ENCODE results near the gene SPAAR.
A peak's percentile ranks its signal among the peaks of the same experiment; 100 is the strongest.

SPAAR gene

GRCh38 chr9:35905051-35905781 lies 4.1 kb upstream of the SPAAR start:
- ATAC-seq = peak; percentile 44
- TF ChIP-seq GLIS3 (CRISPR knock-in tag; IDR thresholded peaks at IDR 0.05) (no peak), ZFP3 (CRISPR knock-in tag; IDR thresholded peaks at IDR 0.05) (no peak), CREB5 (CRISPR knock-in tag; IDR thresholded peaks at IDR 0.05; ENCODE audit: low read depth) (no peak), ZFP30 (CRISPR knock-in tag; IDR thresholded peaks at IDR 0.05) (no peak), ARNTL (CRISPR knock-in tag; IDR thresholded peaks at IDR 0.05; ENCODE audit: borderline replicate concordance, low read depth) (no peak), RARB (CRISPR knock-in tag; IDR thresholded peaks at IDR 0.05) (no peak), ISL1 (CRISPR knock-in tag; IDR thresholded peaks at IDR 0.05) (no peak), TCF4 (CRISPR knock-in tag; IDR thresholded peaks at IDR 0.05; ENCODE audit: borderline replicate concordance) (no peak), ESRRG (CRISPR knock-in tag; IDR thresholded peaks at IDR 0.05) (no peak), TSHZ2 (CRISPR knock-in tag; IDR thresholded peaks at IDR 0.05) (no peak), TOX (CRISPR knock-in tag; IDR thresholded peaks at IDR 0.05; ENCODE audit: borderline replicate concordance) (no peak), BACH2 (CRISPR knock-in tag; IDR thresholded peaks at IDR 0.05; ENCODE audit: borderline replicate concordance) (no peak), ZNF565 (CRISPR knock-in tag; conservative IDR thresholded peaks at IDR 0.05; ENCODE audit: low read depth) (no peak)

GRCh38 chr9:35905912-35906679 lies 3.2 kb upstream of the SPAAR start, which contains the start of gene HRCT1:
HRCT1 (plus strand) TSS chr9:35906202; CDS start chr9:35906288, 86 bp downstream.
- TF ChIP-seq SNAI2 (CRISPR knock-in tag; IDR thresholded peaks at IDR 0.05) = peak; percentile 27; the same call in 1 of the 2 replicates
- TF ChIP-seq ZFP3 (CRISPR knock-in tag; IDR thresholded peaks at IDR 0.05) = peak; percentile 75
- TF ChIP-seq RARB (CRISPR knock-in tag; IDR thresholded peaks at IDR 0.05) = no peak

GRCh38 chr9:35906923-35907699 lies 2.2 kb upstream of the SPAAR start:
- peak; percentile 26 for ATAC-seq

More at GRCh38 chr9:35905912-35906679, 3.2 kb upstream of the SPAAR start, which contains the start of gene HRCT1:
- peak; percentile 76 for ATAC-seq

More at GRCh38 chr9:35906923-35907699, 2.2 kb upstream of the SPAAR start:
- TF ChIP-seq ISL1 (CRISPR knock-in tag; IDR thresholded peaks at IDR 0.05) (no peak), PATZ1 (CRISPR knock-in tag; IDR thresholded peaks at IDR 0.05; ENCODE audit: borderline replicate concordance) (no peak), ZFP30 (CRISPR knock-in tag; IDR thresholded peaks at IDR 0.05) (no peak), SNAI2 (CRISPR knock-in tag; IDR thresholded peaks at IDR 0.05) (no peak), CREB5 (CRISPR knock-in tag; IDR thresholded peaks at IDR 0.05; ENCODE audit: low read depth) (no peak), ZNF70 (CRISPR knock-in tag; IDR thresholded peaks at IDR 0.05) (no peak), GLIS3 (CRISPR knock-in tag; IDR thresholded peaks at IDR 0.05) (no peak), OSR1 (CRISPR knock-in tag; IDR thresholded peaks at IDR 0.05) (no peak), TSHZ2 (CRISPR knock-in tag; IDR thresholded peaks at IDR 0.05) (no peak), ARNTL (CRISPR knock-in tag; IDR thresholded peaks at IDR 0.05; ENCODE audit: borderline replicate concordance, low read depth) (no peak), ZFP3 (CRISPR knock-in tag; IDR thresholded peaks at IDR 0.05) (no peak), POU6F1 (CRISPR knock-in tag; IDR thresholded peaks at IDR 0.05; ENCODE audit: borderline replicate concordance, low read depth) (no peak), CSRNP3 (CRISPR knock-in tag; IDR thresholded peaks at IDR 0.05) (no peak), CSDC2 (CRISPR knock-in tag; IDR thresholded peaks at IDR 0.05) (no peak), ESRRG (CRISPR knock-in tag; IDR thresholded peaks at IDR 0.05) (no peak)
